Kidney (tissue), 14 donors: ENCODE results near the gene INO80E. TPM values are rescaled to one million over a fixed set of nuclear protein-coding genes. Genes with fewer than 3 reads are reported as not detected.

ENCODE experiments used
- DNase-seq, 5 donors: peaks; one replicate each; pipeline ENCODE4 v3.0.0-alpha.2; 2013 to 2020
- FAIRE-seq: peaks from 2 replicates; lab custom pipeline; 2012; peaks lifted over from hg19 to GRCh38; lab: Jason Lieb, UNC
- H3K27ac ChIP-seq, 2 donors: one replicate each; pipeline ENCODE4 v1.7.0; 2013; ENCODE audit warnings: low read depth in 2 of 2, low read length in 2 of 2, inconsistent platforms in 1 of 2
- H3K27me3 ChIP-seq: one replicate; pipeline ENCODE4 v1.7.1; 2013; ENCODE audit warnings: low read length, inconsistent platforms; ENCODE audit not compliant: control insufficient read depth, insufficient read depth
- H3K36me3 ChIP-seq, 3 donors: one replicate each; pipeline versions ENCODE4 v1.7.0 to v1.7.1; 2013; ENCODE audit warnings: low read length in 3 of 3, control low read depth in 1 of 3, inconsistent platforms in 1 of 3; ENCODE audit not compliant: insufficient read depth in 3 of 3, control insufficient read depth in 2 of 3
- H3K4me1 ChIP-seq, 3 donors: one replicate each; pipeline versions ENCODE4 v1.7.0 to v1.7.1; 2013; ENCODE audit warnings: low read length in 3 of 3, inconsistent platforms in 1 of 3, low read depth in 1 of 3; ENCODE audit not compliant: control insufficient read depth in 2 of 3, insufficient read depth in 2 of 3
- H3K4me3 ChIP-seq, 3 donors: one replicate each; pipeline versions ENCODE4 v1.7.0 to v1.8.1; 2013; ENCODE audit warnings: low read length in 3 of 3, control low read depth in 1 of 3, inconsistent platforms in 1 of 3
- H3K9ac ChIP-seq, 3 donors: one replicate each; pipeline versions ENCODE4 v1.7.0 to v1.7.1; 2013; ENCODE audit warnings: low read length in 3 of 3, control low read depth in 1 of 3, inconsistent platforms in 1 of 3
- H3K9me3 ChIP-seq, 3 donors: one replicate each; pipeline versions ENCODE4 v1.7.0 to v1.7.1; 2013; ENCODE audit warnings: low read length in 3 of 3, control low read depth in 1 of 3, inconsistent platforms in 1 of 3; ENCODE audit not compliant: control insufficient read depth in 2 of 3, insufficient read depth in 1 of 3
- CTCF ChIP-seq: IDR thresholded peaks from 3 replicates; pipeline ENCODE4 v1.5.1; 2012; ENCODE audit warnings: mild to moderate bottlenecking, moderate library complexity, borderline replicate concordance; ENCODE audit not compliant: insufficient read depth; ENCODE audit errors: extremely low read depth
- intact Hi-C: fragments of 100-400 bp; cut with DNase I; formaldehyde crosslinking; loops from one replicate; pipeline ENCODE4 v1.11.1; 2022
- polyA plus RNA-seq: library from polyadenylated mRNA; stranded (reverse); fragments of 350-450 nt; fragmentation: Illumina TruSeq; extraction: RNeasy Lipid Tissue Mini Kit (QIAGEN cat#74804); gene quantifications from one replicate; pipeline ENCODE4 v1.2.3, GENCODE V29; 2014; ENCODE audit warnings: low read depth, low replicate concordance; ENCODE audit not compliant: insufficient read depth
- total RNA-seq: library from RNA; stranded (reverse); fragmentation: NEBNext Ultra II Directional; extraction: Animal tissue kit (Norgen Biotek cat#: 25700); gene quantifications from one replicate; pipeline ENCODE4 v1.2.1, GENCODE V29; 2021
- donor health status: control.
- donor health status: control.
- donor health status: control.
- donor health status: control.
- donor health status: control.
- donor health status: DM: yes; HTN: yes; CAD: no.
- donor health status: Normal renal cell carcinoma (clear cell type).

The INO80E gene
- total and polyA plus RNA-seq, 2 donors from 2014 or later: 52.7 to 74.1 TPM

- Histone ChIP-seq H3K36me3 (peaks cover 0 to 24% (median 4%) of the 10 kb centered on the region in 3 donors), H3K27ac (peak within 1 kb of the TSS; percentile 98 to 99), H3K27me3 (no peaks in the 10 kb centered on the region), H3K4me3 (peak within 1 kb of the TSS; percentile 96 to 99 (median 98)), H3K4me1 (peaks cover 0 to 16% (median 14%) of the 10 kb centered on the region in 3 donors), H3K9ac (peak within 1 kb of the TSS; percentile 80 to 99 (median 92)), H3K9me3 (no peaks in the 10 kb centered on the region)
- intact Hi-C loops: no loop called here
- TF ChIP-seq CTCF: no peak
- DNase-seq (peak; percentile 86 to 95 (median 94)), FAIRE-seq (no peak)
Measured at GRCh38 chr16:29995324-29995910, 624 bp upstream of the INO80E start, which contains the start of gene HIRIP3. HIRIP3 (minus strand) TSS chr16:29995617; CDS start chr16:29995605, 12 bp downstream.

- FAIRE-seq: no peak
- Histone ChIP-seq H3K27me3 (no peaks in the 10 kb centered on the region), H3K9me3 (no peaks in the 10 kb centered on the region), H3K4me1 (peaks cover 0 to 16% (median 14%) of the 10 kb centered on the region in 3 donors), H3K36me3 (peaks cover 0 to 24% (median 4%) of the 10 kb centered on the region in 3 donors), H3K27ac (no peak overlapping the region), H3K9ac (peak overlapping the region; percentile 63 to 99 (median 80)), H3K4me3 (peak overlapping the region; percentile 96 to 99 (median 98))
- TF ChIP-seq CTCF: no peak
- no peak for DNase-seq
- intact Hi-C loops: no loop called here
Measured at GRCh38 chr16:29996766-29997250, 767 bp downstream of the INO80E start.

GRCh38 chr16:29999605-30000004 lies 3.6 kb downstream of the INO80E start:
- H3K4me1 ChIP-seq: peaks cover 0 to 11% (median 7%) of the 10 kb centered on the region in 3 donors
- peaks cover 0 to 6% (median 3%) of the 10 kb centered on the region in 3 donors for H3K36me3 ChIP-seq
- no peak overlapping the region for H3K27ac ChIP-seq
- H3K9me3 ChIP-seq: no peaks in the 10 kb centered on the region
- H3K4me3 ChIP-seq: no peak overlapping the region
- H3K27me3 ChIP-seq: no peaks in the 10 kb centered on the region
- DNase-seq (no peak), FAIRE-seq (no peak)
- intact Hi-C loops: no loop called here
- no peak overlapping the region for H3K9ac ChIP-seq
- no peak for TF ChIP-seq CTCF
